Adrenal gland (tissue), 5 donors: Measurements from ENCODE around the gene IGFBPL1.

Source experiments
- CTCF ChIP-seq, 6 experiments: fragments of 450-650 bp in 4 of 6; fragments of 200-600 bp in 2 of 6; sonication (generic) in 1 of 6; IDR thresholded peaks; 1 replicate in 5 of 6; 2 replicates in 1 of 6; pipeline versions ENCODE4 v1.5.1 to v1.8.0; 2016 to 2021; ENCODE audit warnings: antibody characterized with exemption in 6 of 6, mild to moderate bottlenecking in 2 of 6, moderate library complexity in 1 of 6
- POLR2A ChIP-seq, 2 donors: fragments of 450-650 bp; IDR thresholded peaks; one replicate each; pipeline ENCODE4 v1.6.1; 2017; ENCODE audit warnings: antibody characterized with exemption in 2 of 2, mild to moderate bottlenecking in 2 of 2, moderate library complexity in 1 of 2
- donor health status: DM: no; HTN: no; CAD: no.

GRCh38 chr9:38428062-38428461, 3.8 kb upstream of the IGFBPL1 start:
- TF ChIP-seq CTCF (IDR thresholded peaks at IDR 0.05): no peak
- TF ChIP-seq POLR2A (IDR thresholded peaks at IDR 0.05): no peak
